Heart left ventricle (tissue), 13 donors: ENCODE data around the gene MYO7A.

Experiments
- POLR2A ChIP-seq, 2 donors: fragments of 450-650 bp; IDR thresholded peaks; one replicate each; pipeline ENCODE4 v1.6.1; 2017; ENCODE audit warnings: antibody characterized with exemption in 2 of 2, mild to moderate bottlenecking in 2 of 2, moderate library complexity in 2 of 2
- TF ChIP-seq, protein P1 (sequence below), 12 donors: fragments of 200-600 bp; sonication (generic) in 4 of 12; IDR thresholded peaks; one replicate each; pipeline versions ENCODE4 v1.5.0 to v1.8.0; 2018 to 2022; ENCODE audit warnings: antibody characterized with exemption in 12 of 12, mild to moderate bottlenecking in 5 of 12
- donor health status: ischemic (EF 13 %, LVEDD 7.1; RV severe dilation, severe dysfunction).
- donor health status: DM: no; HTN: yes; CAD: no.
- donor health status: DM: no; HTN: no; CAD: no.
- donor health status: ischemic (EF 25% LVEDD 6.9; RV normal size, moderate dysfunction).
- donor health status: ischemic (EF 25% LVEDD 5.7; RV mildly dilated, moderate dysfunction).
- donor health status: ischemic (EF 35%, LVEDD 5.7; RV mildly dilated, moderate dysfunction).
- donor health status: nonischemic (EF 11% LVEDD 7.7; RV severe dilation, severe dysfunction).
- donor health status: DM: yes; HTN: yes; CAD: no.
- donor health status: PGD.
- donor health status: ischemic (EF 29% LVEDD 5.4; RV normal size, mild dysfunction).
- donor health status: nonischemic (EF 23%, LVEDD 6.1; RV moderate dilation, normal function).

DNA sequence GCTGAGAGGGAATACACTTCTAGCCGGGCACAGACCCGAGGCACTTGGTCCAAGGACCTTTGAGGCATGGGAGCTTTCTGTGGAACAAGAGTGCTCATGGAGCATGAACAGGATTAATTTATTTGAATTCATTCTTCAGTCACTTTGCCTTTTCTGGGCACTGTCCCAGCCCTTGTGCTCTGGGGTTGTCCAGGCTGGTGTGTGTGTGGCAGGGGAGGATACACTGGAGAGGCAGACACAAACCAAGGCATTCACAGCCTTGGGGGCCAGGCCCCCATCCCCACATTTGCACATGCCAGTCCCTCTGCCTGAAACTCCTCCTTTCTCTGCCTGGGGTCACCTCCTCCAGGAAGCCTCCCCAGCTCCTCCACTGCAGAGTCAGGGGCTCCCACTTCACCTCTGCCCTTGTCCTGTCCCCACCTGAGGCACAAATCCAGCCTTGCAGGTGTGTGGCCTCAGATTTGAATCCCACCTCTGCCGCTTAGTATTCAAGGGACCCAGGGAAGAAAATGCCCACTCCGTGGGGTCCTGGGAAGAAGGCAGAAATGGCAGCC lies 55.5 kb downstream of the MYO7A start:
- TF ChIP-seq, protein P1, sequence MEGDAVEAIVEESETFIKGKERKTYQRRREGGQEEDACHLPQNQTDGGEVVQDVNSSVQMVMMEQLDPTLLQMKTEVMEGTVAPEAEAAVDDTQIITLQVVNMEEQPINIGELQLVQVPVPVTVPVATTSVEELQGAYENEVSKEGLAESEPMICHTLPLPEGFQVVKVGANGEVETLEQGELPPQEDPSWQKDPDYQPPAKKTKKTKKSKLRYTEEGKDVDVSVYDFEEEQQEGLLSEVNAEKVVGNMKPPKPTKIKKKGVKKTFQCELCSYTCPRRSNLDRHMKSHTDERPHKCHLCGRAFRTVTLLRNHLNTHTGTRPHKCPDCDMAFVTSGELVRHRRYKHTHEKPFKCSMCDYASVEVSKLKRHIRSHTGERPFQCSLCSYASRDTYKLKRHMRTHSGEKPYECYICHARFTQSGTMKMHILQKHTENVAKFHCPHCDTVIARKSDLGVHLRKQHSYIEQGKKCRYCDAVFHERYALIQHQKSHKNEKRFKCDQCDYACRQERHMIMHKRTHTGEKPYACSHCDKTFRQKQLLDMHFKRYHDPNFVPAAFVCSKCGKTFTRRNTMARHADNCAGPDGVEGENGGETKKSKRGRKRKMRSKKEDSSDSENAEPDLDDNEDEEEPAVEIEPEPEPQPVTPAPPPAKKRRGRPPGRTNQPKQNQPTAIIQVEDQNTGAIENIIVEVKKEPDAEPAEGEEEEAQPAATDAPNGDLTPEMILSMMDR (IDR thresholded peaks at IDR 0.05), result no peak
- TF ChIP-seq POLR2A (IDR thresholded peaks at IDR 0.05), result no peak
